GM12878 (cell line): Measurements from ENCODE around the gene TNFSF9. TPM values are rescaled to one million over a fixed set of nuclear protein-coding genes. Genes with fewer than 3 reads are reported as not detected.

Source experiments
- BRCA1 ChIP-seq: IDR thresholded peaks from 2 replicates; pipeline ENCODE4 v1.6.1; 2011; ENCODE audit warnings: low read depth, low read length, improper control_type of control experiment
- CBX5 ChIP-seq: sonication (generic); IDR thresholded peaks from 2 replicates; pipeline ENCODE4 v1.6.1; 2016; ENCODE audit warnings: low read depth, moderate library complexity, mild to moderate bottlenecking, inconsistent platforms
- CEBPZ ChIP-seq: fragments of 150-350 bp; IDR thresholded peaks from 2 replicates; pipeline ENCODE4 v1.6.1; 2016; ENCODE audit warnings: low read depth, low read length
- DPF2 ChIP-seq: fragments of 450-650 bp; IDR thresholded peaks from 2 replicates; pipeline ENCODE4 v1.6.1; 2017; ENCODE audit warnings: mild to moderate bottlenecking
- FOXM1 ChIP-seq: IDR thresholded peaks from 2 replicates; pipeline ENCODE4 v1.6.1; 2012; ENCODE audit warnings: low read depth, mild to moderate bottlenecking, inconsistent platforms, low read length, moderate library complexity
- MTA2 ChIP-seq: fragments of 450-650 bp; IDR thresholded peaks from 2 replicates; pipeline ENCODE4 v1.6.1; 2016; ENCODE audit warnings: low read depth, mild to moderate bottlenecking, moderate library complexity
- NR2C1 ChIP-seq: fragments of 450-650 bp; IDR thresholded peaks from 2 replicates; pipeline ENCODE4 v1.6.1; 2017; ENCODE audit warnings: antibody characterized with exemption, mild to moderate bottlenecking, moderate library complexity
- NR2C2 ChIP-seq: IDR thresholded peaks from 2 replicates; pipeline ENCODE4 v1.6.1; 2011; ENCODE audit warnings: borderline replicate concordance, low read depth; ENCODE audit not compliant: control insufficient read depth, insufficient read length
- PAX8 ChIP-seq: fragments of 450-650 bp; IDR thresholded peaks from 2 replicates; pipeline ENCODE4 v1.6.1; 2017; ENCODE audit warnings: mild to moderate bottlenecking, moderate library complexity
- SMAD1 ChIP-seq: fragments of 450-650 bp; IDR thresholded peaks from 2 replicates; pipeline ENCODE4 v1.6.1; 2018; ENCODE audit warnings: mild to moderate bottlenecking, low read depth; ENCODE audit not compliant: partially characterized antibody
- TBL1XR1 ChIP-seq: IDR thresholded peaks from 2 replicates; pipeline ENCODE4 v1.6.1; 2012; ENCODE audit warnings: low read depth, low read length, improper control_type of control experiment
- YY1 ChIP-seq: IDR thresholded peaks from 2 replicates; pipeline ENCODE4 v1.6.1; 2011; ENCODE audit warnings: low read depth, mild to moderate bottlenecking, low read length
- ZNF274 ChIP-seq: IDR thresholded peaks from one replicate; pipeline ENCODE4 v1.8.0; 2011; ENCODE audit not compliant: insufficient read length, insufficient read depth
- ZNF622 ChIP-seq: fragments of 450-650 bp; IDR thresholded peaks from 2 replicates; pipeline ENCODE4 v1.6.1; 2017; ENCODE audit warnings: mild to moderate bottlenecking, inconsistent platforms
- polyA plus RNA-seq, 11 experiments: library from polyadenylated mRNA; depleted of rRNA in 4 of 11; unstranded in 6 of 11; stranded (reverse) in 5 of 11; fragments of >200 nt; fragmentation: Nextera tagmentation in 4 of 11; fragmentation: Illumina TruSeq in 1 of 11; extraction: Ambion mirVana in 4 of 11; extraction: Trizol in 1 of 11; gene quantifications; 1 replicate in 1 of 11; 2 replicates in 10 of 11; pipeline versions ENCODE4 v1.2.1 to v1.2.3, GENCODE V29; 2011 to 2016; ENCODE audit warnings: inconsistent platforms in 2 of 11, missing spikeins in 2 of 11, low read depth in 1 of 11
- total RNA-seq, 4 experiments: library from RNA; depleted of rRNA in 3 of 4; stranded (reverse); fragments of >200 nt in 3 of 4; fragmentation: Illumina TruSeq in 1 of 4; extraction: Trizol in 1 of 4; gene quantifications; 2 replicates each; pipeline versions ENCODE4 v1.2.1 to v1.2.3, GENCODE V29; 2013 to 2021
- TF ChIP-seq, protein P1 (sequence below): fragments of 450-650 bp; IDR thresholded peaks from 2 replicates; pipeline ENCODE4 v1.6.1; 2017; ENCODE audit warnings: mild to moderate bottlenecking, low read depth, inconsistent platforms; ENCODE audit not compliant: poor library complexity, severe bottlenecking
- TF ChIP-seq, protein P2 (sequence below): fragments of 450-650 bp; IDR thresholded peaks from 2 replicates; pipeline ENCODE4 v1.6.1; 2017; ENCODE audit warnings: mild to moderate bottlenecking
- TF ChIP-seq, protein P3 (sequence below): fragments of 450-650 bp; IDR thresholded peaks from 2 replicates; pipeline ENCODE4 v1.6.1; 2016; ENCODE audit warnings: mild to moderate bottlenecking
- TF ChIP-seq, protein P4 (sequence below): fragments of 450-650 bp; IDR thresholded peaks from 2 replicates; pipeline ENCODE4 v1.6.1; 2018; ENCODE audit warnings: mild to moderate bottlenecking, low read depth, moderate library complexity; ENCODE audit not compliant: partially characterized antibody

The TNFSF9 gene
- total and polyA plus RNA-seq, 10 of the 15 experiments (the other 5 are each of a cell fraction or from before 2014, with no cell fraction given), result 6.2 to 75.3 (median 22.1) TPM

DNA sequence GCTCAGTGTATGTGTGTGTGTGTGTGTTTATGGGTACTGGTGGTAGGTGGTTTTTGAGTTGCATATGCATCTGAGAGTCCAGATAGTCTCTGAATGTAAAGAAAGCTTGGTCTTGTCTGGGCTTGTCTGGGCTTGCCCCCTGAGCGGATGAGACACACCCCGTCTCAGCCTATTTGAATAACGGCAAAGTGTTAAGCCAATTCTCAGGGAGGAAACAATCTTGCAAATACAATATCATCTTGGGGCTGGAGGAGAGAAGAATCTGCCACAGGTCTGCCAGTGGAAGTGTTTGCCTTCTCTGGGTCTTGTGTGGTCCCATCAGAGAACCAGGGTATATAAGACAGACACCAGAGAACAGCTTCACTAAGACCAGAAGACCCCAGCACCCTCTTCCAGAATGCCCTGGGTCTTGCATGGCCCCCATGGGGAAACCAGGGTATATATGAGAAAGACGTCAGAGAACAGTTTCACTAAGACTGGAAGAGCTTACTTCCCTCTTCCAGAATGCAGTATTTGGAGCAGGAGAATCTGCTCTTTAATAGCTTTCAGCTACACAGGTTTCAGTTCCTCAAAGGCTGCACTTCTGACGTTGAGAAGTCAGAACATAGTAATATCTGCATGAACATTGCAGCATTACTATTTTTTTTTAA, 46.8 kb downstream of the TNFSF9 start (continued):
- peak; percentile 93 for TF ChIP-seq MTA2
- peak; percentile 90; the same call in 1 of the 2 replicates for TF ChIP-seq TBL1XR1
- peak; percentile 71; the same call in 1 of the 2 replicates for TF ChIP-seq FOXM1
- TF ChIP-seq PAX8, result peak; percentile 98
- TF ChIP-seq BRCA1, result no peak
- no peak for TF ChIP-seq NR2C2
- 0 out of 2 replicates have a peak, but pooled peaks have one; percentile 7 for TF ChIP-seq YY1
- TF ChIP-seq, protein P1, sequence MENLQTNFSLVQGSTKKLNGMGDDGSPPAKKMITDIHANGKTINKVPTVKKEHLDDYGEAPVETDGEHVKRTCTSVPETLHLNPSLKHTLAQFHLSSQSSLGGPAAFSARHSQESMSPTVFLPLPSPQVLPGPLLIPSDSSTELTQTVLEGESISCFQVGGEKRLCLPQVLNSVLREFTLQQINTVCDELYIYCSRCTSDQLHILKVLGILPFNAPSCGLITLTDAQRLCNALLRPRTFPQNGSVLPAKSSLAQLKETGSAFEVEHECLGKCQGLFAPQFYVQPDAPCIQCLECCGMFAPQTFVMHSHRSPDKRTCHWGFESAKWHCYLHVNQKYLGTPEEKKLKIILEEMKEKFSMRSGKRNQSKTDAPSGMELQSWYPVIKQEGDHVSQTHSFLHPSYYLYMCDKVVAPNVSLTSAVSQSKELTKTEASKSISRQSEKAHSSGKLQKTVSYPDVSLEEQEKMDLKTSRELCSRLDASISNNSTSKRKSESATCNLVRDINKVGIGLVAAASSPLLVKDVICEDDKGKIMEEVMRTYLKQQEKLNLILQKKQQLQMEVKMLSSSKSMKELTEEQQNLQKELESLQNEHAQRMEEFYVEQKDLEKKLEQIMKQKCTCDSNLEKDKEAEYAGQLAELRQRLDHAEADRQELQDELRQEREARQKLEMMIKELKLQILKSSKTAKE, result peak; percentile 99
- no peak for TF ChIP-seq NR2C1
- TF ChIP-seq SMAD1, result peak; percentile 50
- TF ChIP-seq, protein P2, sequence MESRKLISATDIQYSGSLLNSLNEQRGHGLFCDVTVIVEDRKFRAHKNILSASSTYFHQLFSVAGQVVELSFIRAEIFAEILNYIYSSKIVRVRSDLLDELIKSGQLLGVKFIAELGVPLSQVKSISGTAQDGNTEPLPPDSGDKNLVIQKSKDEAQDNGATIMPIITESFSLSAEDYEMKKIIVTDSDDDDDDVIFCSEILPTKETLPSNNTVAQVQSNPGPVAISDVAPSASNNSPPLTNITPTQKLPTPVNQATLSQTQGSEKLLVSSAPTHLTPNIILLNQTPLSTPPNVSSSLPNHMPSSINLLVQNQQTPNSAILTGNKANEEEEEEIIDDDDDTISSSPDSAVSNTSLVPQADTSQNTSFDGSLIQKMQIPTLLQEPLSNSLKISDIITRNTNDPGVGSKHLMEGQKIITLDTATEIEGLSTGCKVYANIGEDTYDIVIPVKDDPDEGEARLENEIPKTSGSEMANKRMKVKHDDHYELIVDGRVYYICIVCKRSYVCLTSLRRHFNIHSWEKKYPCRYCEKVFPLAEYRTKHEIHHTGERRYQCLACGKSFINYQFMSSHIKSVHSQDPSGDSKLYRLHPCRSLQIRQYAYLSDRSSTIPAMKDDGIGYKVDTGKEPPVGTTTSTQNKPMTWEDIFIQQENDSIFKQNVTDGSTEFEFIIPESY, result no peak
- TF ChIP-seq ZNF622, result no peak
- peak; percentile 8; the same call in 1 of the 2 replicates for TF ChIP-seq CBX5
- TF ChIP-seq ZNF274, result no peak
- TF ChIP-seq, protein P3, sequence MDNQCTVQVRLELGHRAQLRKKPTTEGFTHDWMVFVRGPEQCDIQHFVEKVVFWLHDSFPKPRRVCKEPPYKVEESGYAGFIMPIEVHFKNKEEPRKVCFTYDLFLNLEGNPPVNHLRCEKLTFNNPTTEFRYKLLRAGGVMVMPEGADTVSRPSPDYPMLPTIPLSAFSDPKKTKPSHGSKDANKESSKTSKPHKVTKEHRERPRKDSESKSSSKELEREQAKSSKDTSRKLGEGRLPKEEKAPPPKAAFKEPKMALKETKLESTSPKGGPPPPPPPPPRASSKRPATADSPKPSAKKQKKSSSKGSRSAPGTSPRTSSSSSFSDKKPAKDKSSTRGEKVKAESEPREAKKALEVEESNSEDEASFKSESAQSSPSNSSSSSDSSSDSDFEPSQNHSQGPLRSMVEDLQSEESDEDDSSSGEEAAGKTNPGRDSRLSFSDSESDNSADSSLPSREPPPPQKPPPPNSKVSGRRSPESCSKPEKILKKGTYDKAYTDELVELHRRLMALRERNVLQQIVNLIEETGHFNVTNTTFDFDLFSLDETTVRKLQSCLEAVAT, result peak; percentile 93
- peak; percentile 98 for TF ChIP-seq DPF2
- no peak for TF ChIP-seq CEBPZ
- TF ChIP-seq, protein P4, sequence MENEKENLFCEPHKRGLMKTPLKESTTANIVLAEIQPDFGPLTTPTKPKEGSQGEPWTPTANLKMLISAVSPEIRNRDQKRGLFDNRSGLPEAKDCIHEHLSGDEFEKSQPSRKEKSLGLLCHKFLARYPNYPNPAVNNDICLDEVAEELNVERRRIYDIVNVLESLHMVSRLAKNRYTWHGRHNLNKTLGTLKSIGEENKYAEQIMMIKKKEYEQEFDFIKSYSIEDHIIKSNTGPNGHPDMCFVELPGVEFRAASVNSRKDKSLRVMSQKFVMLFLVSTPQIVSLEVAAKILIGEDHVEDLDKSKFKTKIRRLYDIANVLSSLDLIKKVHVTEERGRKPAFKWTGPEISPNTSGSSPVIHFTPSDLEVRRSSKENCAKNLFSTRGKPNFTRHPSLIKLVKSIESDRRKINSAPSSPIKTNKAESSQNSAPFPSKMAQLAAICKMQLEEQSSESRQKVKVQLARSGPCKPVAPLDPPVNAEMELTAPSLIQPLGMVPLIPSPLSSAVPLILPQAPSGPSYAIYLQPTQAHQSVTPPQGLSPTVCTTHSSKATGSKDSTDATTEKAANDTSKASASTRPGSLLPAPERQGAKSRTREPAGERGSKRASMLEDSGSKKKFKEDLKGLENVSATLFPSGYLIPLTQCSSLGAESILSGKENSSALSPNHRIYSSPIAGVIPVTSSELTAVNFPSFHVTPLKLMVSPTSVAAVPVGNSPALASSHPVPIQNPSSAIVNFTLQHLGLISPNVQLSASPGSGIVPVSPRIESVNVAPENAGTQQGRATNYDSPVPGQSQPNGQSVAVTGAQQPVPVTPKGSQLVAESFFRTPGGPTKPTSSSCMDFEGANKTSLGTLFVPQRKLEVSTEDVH, result peak; percentile 46
